DMS53 (cell line): ENCODE results near the gene COL23A1.
"Not testable (repeated sequence)": the region's sequence is repeated elsewhere in the genome, so short reads cannot be mapped to it uniquely, and the experiment has no call there.

Experiments
- DNase-seq: peaks from one replicate; lab custom pipeline; 2025; lab: John Stamatoyannopoulos, UW

Gene COL23A1

GRCh38 chr5:178207917-178208280 lies 382.3 kb downstream of the COL23A1 start:
- no peak for DNase-seq

- no peak for DNase-seq
Observed at GRCh38 chr5:178207183-178207916, 382.8 kb downstream of the COL23A1 start.

GRCh38 chr5:178206166-178207101 lies 383.8 kb downstream of the COL23A1 start:
- DNase-seq, result no peak

GRCh38 chr5:178205749-178206047 lies 384.5 kb downstream of the COL23A1 start:
- DNase-seq, result no peak

- DNase-seq, result peak; percentile 85
Observed at GRCh38 chr5:178204935-178205748, 385.1 kb downstream of the COL23A1 start.

GRCh38 chr5:178204182-178204934 lies 385.8 kb downstream of the COL23A1 start, which contains the start of gene HNRNPAB:
HNRNPAB (plus strand) TSS chr5:178204533; CDS start chr5:178204838, 305 bp downstream.
- DNase-seq, result peak; percentile 99

GRCh38 chr5:178203670-178204181 lies 386.5 kb downstream of the COL23A1 start:
- DNase-seq, result peak; percentile 72

- DNase-seq, result no peak
Observed at GRCh38 chr5:178202541-178202940, 387.7 kb downstream of the COL23A1 start.

- DNase-seq, result no peak
Observed at GRCh38 chr5:178201927-178202235, 388.3 kb downstream of the COL23A1 start.

- DNase-seq, result no peak
Observed at GRCh38 chr5:178201221-178201926, 388.8 kb downstream of the COL23A1 start.

GRCh38 chr5:178199581-178200434 lies 390.4 kb downstream of the COL23A1 start:
- no peak for DNase-seq

- no peak for DNase-seq
Observed at GRCh38 chr5:178198706-178199105, 391.5 kb downstream of the COL23A1 start.

GRCh38 chr5:178198151-178198550 lies 392.0 kb downstream of the COL23A1 start:
- DNase-seq, result not testable (repeated sequence)

GRCh38 chr5:178196986-178197385 lies 393.2 kb downstream of the COL23A1 start:
- peak; percentile 40 for DNase-seq

GRCh38 chr5:178196281-178196812 lies 393.8 kb downstream of the COL23A1 start:
- DNase-seq, result no peak

- no peak for DNase-seq
Observed at GRCh38 chr5:178194026-178194425, 396.2 kb downstream of the COL23A1 start.

GRCh38 chr5:178193251-178193809 lies 396.9 kb downstream of the COL23A1 start:
- no peak for DNase-seq

- no peak for DNase-seq
Observed at GRCh38 chr5:178192787-178193186, 397.4 kb downstream of the COL23A1 start.

GRCh38 chr5:178192244-178192643 lies 397.9 kb downstream of the COL23A1 start:
- no peak for DNase-seq
